NCI-H1436 treated with DMSO at 0.1 percent for 48 hours (cell line): ENCODE data around the gene FBXL4.

Source experiments
- DNase-seq: peaks from one replicate; lab custom pipeline; 2025; lab: John Stamatoyannopoulos, UW

FBXL4 gene

GRCh38 chr6:98947411-98948292 lies at the start of gene FBXL4:
TSS of gene FBXL4 (minus strand) at chr6:98947946. CDS start at chr6:98926988, 20,958 bp downstream.
- DNase-seq = no peak

GRCh38 chr6:98995116-98995515 lies 47.4 kb upstream of the FBXL4 start:
- DNase-seq = no peak

- no peak for DNase-seq
Measured at GRCh38 chr6:98992535-98992934, 44.8 kb upstream of the FBXL4 start.

DNA sequence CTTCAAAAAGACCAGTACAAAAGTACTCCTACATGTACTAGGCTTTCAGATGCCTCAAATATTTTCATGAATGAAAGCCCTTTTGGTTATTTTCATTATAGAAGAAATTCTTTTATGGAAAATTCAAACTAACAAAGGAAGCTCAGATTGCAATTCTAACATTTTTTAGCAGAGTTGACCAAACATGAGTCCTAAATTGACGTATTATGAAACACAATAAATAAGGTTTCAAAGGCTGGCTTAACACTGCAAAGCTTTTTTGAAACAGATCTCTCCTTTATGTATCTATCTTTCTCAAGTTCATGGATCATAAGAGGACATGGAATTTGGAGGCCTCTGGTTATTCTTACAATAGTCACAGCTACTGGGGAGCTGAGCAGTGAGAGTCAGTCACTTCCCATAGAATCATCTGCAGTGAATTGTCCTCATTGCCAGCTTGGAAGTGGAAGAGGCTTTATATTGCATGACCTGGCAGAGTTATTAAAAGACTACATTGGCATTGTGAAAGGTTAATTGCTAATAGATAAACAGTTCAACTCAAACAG lies 38.4 kb upstream of the FBXL4 start:
- no peak for DNase-seq

- no peak for DNase-seq
Measured at GRCh38 chr6:98985391-98985790, 37.6 kb upstream of the FBXL4 start.

DNA sequence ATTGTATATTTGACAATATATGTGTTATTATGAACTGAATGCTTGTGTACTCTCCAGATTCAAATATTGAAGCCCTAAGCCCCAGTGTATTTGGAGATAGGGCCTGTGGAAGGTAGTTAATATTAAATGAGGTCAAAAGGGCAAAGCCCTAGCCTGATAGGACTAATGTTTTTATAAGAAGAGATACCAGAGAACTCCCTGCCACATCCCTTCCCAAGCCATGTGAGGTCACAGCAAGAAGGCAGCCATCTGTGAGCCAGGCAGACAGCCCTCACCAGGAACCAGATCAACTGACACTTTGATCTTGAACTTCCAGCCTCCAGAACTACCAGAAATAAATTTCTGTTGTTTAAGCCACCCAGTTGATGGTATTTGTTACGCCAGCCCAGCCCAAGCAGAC lies 36.4 kb upstream of the FBXL4 start:
- no peak for DNase-seq

GRCh38 chr6:98981473-98981872 lies 33.7 kb upstream of the FBXL4 start:
- no peak for DNase-seq

GRCh38 chr6:98980819-98981218 lies 33.1 kb upstream of the FBXL4 start:
- no peak for DNase-seq

DNA sequence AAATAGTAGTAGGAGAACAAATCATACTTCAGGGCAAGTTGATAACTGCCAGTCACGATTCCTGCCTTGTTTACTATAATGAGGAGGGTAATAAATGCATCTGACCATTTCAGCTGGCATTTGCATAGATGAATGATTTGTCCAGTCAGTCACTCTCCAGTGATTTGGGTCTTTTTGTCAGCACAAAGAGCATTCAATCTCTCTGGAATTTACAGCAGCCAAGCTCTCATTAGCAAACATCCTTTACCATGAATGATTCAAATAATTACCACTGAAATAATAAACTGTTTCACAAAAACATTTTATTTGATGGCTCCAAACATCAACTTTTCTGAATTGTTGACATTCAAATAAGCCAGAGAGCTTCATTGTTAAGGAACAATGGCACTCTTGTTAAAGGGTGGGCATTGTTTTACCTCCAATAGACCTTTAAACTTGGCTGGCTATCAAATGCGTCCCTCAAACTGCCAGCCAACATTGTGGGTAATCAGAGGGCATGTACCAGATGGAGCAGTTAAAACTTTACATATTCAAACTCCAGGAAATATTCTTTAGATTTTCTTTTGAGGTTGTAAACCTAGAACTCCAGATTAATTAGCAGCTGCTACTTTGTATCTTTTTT lies 30.0 kb upstream of the FBXL4 start:
- DNase-seq = no peak

- DNase-seq = no peak
Measured at GRCh38 chr6:98976674-98977385, 29.1 kb upstream of the FBXL4 start.

DNA sequence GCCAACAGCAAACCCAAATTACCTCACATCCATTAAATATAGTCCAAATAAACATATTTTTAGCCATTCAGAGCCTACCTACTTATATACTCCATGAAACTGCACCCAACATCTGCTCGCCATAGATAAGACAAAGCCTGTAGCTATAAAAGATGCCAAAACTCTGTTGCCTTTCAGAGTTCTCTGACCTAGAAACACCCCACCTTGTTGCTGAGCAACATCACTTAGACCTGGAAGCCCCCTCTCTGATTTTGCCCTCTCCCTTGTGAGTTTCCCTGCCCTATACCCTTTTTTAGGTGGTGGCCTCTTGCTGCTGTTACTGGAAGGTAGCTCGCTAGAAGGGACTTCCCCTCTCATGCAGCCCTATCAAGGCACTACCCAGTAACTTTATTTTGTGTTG lies 27.7 kb upstream of the FBXL4 start:
- DNase-seq = no peak

- no peak for DNase-seq
Measured at GRCh38 chr6:98974309-98974708, 26.6 kb upstream of the FBXL4 start.

GRCh38 chr6:98973571-98973970 lies 25.8 kb upstream of the FBXL4 start:
- DNase-seq = no peak

DNA sequence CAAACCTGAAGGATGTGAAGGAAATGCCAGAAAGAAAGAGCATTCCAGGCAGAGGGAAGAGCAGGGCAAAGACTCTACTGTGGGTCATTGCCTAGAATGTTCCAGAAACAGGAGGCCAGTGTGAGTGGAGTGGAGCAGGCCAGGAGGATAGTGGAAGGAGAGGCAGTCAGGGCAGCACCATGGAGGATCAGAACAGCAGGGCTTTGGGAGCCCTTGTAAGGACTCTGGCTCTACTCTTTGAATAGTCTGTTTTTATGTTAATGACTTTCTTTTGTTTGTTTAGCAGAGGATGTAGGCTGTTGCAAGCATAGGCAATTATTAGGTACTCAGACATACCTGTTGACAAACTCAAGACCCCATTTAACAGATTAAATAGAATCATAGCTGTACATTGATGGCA lies 23.6 kb upstream of the FBXL4 start:
- DNase-seq = no peak

GRCh38 chr6:98970469-98970868 lies 22.7 kb upstream of the FBXL4 start:
- no peak for DNase-seq

- no peak for DNase-seq
Measured at GRCh38 chr6:98967616-98968015, 19.9 kb upstream of the FBXL4 start.

- no peak for DNase-seq
Measured at GRCh38 chr6:98959631-98960030, 11.9 kb upstream of the FBXL4 start.

- no peak for DNase-seq
Measured at GRCh38 chr6:98958776-98959175, 11.0 kb upstream of the FBXL4 start.

DNA sequence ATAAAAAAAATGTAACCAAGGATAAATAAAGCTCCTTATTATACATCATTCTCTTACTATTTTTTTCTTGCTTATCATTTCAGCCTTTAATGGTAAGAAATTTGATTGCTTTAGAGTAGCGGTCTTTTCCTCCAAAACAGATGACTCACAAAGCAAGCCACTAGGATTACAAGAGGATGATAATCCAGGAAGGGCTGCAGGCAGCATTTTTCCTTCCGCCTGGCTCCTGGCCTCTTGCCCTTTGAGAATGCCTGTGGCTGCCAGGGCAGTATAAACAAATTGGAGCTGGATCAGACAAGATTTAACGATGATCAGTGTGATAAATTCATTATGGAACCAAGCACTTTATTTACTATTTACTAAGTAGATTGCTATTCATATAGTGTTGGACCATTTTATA lies 9.7 kb upstream of the FBXL4 start:
- DNase-seq = no peak

DNA sequence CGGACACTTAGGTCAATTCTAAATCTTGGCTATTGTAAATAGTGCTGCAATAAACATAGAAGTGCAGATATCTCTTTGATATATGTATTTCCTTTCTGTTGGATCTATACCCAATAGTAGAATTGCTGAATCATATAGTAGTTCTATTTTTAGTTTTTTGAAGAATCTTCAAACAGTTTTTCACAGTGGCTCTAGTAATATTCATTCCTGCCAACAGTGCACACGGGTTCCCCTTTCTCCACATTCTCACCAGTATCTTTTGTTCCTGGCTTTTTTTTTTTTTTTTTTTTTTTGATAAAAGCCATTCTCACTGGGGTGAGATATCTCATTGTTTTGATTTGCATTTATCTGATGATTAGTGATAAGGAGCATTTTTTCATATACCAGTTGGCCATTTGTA lies 1.8 kb upstream of the FBXL4 start:
- no peak for DNase-seq

DNA sequence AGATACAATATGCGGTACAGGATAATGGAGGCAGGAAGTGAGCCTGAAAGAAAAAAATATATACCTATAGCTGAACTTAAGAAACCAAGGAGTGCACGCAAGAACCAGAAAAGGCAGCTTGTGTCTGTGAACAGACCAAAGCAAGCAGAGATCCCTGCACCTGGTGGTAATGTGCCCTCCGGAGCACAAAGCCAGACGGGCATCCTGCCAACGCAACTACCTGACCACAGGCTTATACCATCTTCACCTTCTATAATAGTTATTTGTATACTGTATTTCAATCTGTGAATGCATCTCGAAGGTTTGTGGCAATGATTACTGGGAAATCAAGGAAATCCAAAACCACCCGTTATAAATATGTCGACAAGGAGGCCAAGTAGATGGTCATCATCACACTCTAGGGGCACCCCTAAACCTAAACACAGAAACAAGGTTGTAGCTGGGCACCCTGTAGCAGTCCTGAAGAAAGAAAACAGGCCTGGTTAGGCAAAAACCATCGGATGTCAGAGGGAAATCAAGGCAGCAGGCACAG lies 801 bp downstream of the FBXL4 start:
- no peak for DNase-seq

DNA sequence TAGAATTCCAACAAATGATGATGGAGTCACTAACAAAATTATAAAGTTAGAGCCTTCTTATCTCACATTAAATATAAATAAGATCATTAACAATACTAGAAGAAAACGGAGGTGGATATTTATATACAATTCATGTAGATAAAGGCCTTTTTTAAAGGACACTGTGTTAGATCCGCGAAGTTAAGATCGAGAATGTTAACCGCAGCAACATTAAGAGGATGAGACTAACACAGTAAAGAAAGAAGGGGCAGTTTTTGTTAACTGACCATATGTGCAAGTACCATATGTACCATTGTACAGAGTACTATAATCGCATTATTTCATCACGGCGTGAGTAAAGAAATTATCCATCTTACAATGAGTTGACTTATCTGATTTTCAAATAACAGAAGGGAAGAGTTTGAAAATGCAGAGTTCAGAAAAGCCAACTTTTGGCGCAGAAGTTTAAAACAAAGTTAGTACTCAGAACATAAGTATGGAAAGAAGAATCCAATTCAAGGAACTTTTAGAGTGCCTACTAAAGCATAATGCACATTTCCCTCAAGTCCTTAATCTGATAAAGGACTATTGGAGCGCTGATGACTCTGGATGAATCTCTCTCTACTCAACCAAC lies 1.4 kb downstream of the FBXL4 start:
- DNase-seq = no peak
